Activated T-cell treated with anti-CD3 and anti-CD28 coated beads, Interleukin-2, amount 50 U/mL, for 1 hour (primary cell): Measurements from ENCODE around the gene ZNF728.
"Not testable (repeated sequence)": the region's sequence is repeated elsewhere in the genome, so short reads cannot be mapped to it uniquely, and the experiment has no call there.

Source experiments
- DNase-seq: peaks from one replicate; pipeline ENCODE4 v3.0.0-alpha.2; 2020

The ZNF728 gene

DNA sequence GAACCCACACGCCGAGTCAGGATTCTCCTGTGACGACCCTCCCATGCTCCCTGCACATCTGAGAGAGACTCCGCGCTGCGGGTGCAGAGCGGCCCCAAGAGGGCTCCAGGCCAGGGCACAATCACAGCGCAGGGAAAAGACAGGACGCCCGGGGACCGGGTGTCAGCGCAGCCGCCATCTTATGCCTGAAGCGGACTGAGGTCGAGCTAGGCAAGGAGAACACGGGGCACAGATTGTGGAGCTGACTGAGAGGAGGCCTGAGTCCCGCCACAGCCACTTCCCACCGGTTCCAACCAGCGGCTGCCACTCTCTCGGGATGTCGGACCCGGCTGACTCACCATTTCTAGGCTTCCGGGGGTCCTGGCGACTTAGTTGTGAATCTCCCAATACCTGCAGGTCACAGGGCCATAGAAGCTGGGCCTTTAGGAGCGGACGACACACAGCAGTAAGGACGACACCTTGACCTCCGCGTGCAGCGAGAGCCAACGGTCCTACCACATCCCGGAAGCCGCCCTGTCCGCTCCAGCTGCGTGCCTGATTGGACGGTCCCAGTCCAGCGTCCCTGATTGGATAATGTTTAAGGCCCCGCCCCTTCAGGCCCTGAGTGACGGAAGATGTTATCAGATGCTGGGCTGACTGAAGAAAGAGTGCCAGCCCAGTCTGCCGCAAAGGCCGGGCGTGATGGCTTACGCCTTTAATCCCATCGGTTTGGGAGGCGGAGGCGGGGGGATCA, at the start of gene ZNF728:
Gene ZNF728 (minus strand): TSS at position 487 of the 733 bp plus-strand sequence. CDS start 146 bp downstream, at position 341.
- DNase-seq, result no peak

- DNase-seq, result no peak
Observed at GRCh38 chr19:23052349-23052748, 49.4 kb upstream of the ZNF728 start.

DNA sequence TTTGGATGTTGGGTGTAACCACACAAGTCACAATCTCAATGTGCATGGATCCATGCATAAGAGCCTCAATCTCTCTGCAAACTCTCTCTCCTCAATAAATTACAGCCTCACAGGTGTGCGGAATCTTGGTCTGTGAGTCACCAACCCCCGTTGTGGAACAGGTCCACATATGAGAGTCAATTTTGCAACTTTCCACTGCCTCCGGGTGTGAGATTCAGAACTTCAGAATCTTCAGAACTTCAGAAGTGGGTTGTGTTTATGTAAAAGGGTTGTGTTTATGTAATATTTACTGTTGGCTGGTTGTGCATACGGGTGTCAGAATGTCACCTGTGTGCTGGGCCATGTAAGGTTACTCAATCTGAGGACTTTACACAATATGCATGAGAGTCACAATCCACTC, 46.3 kb upstream of the ZNF728 start:
- DNase-seq, result no peak

- no peak for DNase-seq
Observed at GRCh38 chr19:23046743-23047142, 43.8 kb upstream of the ZNF728 start.

GRCh38 chr19:23033721-23034120, 30.7 kb upstream of the ZNF728 start:
- no peak for DNase-seq

DNA sequence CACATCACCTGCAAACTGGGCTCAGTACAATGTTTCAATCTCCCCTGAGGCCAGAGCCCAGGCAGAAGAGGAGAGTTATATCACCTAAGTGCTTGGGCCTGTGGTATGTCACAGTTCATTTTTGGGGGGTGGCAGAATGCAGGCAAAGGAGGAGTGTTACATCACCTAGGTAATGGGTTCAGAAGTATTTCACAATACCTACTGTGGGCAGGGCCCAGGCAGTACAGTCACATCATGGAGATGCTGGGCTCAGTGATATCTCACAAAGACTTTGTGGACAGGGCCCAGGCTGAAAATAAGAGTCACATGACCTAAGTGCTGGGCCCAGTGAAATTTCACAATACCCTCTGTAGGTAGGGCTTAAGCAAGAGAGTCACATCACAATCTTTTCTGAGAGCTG, 12.7 kb upstream of the ZNF728 start:
- no peak for DNase-seq

GRCh38 chr19:22994957-22995356, 8.0 kb downstream of the ZNF728 start:
- not testable (repeated sequence) for DNase-seq

- DNase-seq, result no peak
Observed at GRCh38 chr19:22976248-22976647, 26.7 kb downstream of the ZNF728 start.

- DNase-seq, result not testable (repeated sequence)
Observed at GRCh38 chr19:22975546-22976136, 27.3 kb downstream of the ZNF728 start.

DNA sequence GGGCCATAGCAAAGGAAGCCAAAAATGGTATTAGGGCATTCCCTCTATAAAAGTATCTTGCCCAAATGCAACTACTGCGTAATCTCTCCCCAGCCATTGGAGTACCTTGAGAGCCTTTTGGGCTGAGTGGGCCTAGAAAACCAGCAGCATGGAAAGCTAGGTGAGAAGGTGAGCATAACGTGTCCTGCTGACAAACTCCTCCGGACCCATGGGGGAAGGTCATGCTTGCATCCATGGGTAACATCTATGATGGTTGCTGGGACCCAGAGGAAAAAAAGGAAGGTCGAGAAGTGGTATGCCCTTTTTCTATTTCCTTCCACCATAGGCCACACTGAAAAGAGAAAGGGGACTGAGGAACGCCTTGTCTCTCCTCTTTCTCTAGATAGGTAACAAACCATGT, 57.4 kb downstream of the ZNF728 start:
- no peak for DNase-seq

- DNase-seq, result no peak
Observed at GRCh38 chr19:22935151-22935550, 67.8 kb downstream of the ZNF728 start.

DNA sequence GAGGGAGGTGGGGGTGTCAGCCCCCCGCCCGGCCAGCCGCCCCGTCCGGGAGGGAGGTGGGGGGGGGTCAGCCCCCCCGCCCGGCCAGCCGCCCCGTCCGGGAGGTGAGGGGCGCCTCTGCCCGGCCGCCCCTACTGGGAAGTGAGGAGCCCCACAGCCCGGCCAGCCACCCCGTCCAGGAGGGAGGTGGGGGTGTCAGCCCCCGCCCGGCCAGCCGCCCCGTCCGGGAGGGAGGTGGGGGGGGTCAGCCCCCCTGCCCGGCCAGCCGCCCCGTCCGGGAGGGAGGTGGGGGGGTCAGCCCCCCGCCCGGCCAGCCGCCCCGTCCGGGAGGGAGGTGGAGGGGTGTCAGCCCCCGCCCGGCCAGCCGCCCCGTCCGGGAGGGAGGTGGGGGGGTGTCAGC, 75.4 kb downstream of the ZNF728 start:
- DNase-seq, result not testable (repeated sequence)

- DNase-seq, result not testable (repeated sequence)
Observed at GRCh38 chr19:22925181-22925580, 77.8 kb downstream of the ZNF728 start.
